Dedifferentiated amniotic fluid mesenchymal stem cell (primary cell): ENCODE measurements around the gene MAPT.

Experiments
- DNase-seq: peaks from one replicate; pipeline ENCODE4 v3.0.0-alpha.2; 2016; ENCODE audit errors: extremely low spot score

Gene MAPT

GRCh38 chr17:46028374-46028773 is 134.0 kb downstream of the MAPT start:
- DNase-seq: no peak

GRCh38 chr17:46028981-46029565 is 134.7 kb downstream of the MAPT start:
- no peak for DNase-seq

- DNase-seq: no peak
Measured at GRCh38 chr17:46029627-46030026, 135.3 kb downstream of the MAPT start.

- DNase-seq: no peak
Measured at GRCh38 chr17:46030752-46031151, 136.4 kb downstream of the MAPT start.

GRCh38 chr17:46031440-46031839 is 137.1 kb downstream of the MAPT start:
- DNase-seq: no peak

GRCh38 chr17:46031920-46032319 is 137.6 kb downstream of the MAPT start:
- DNase-seq: no peak

GRCh38 chr17:46032909-46033308 is 138.6 kb downstream of the MAPT start:
- DNase-seq: no peak

GRCh38 chr17:46033392-46033791 is 139.0 kb downstream of the MAPT start:
- DNase-seq: no peak

GRCh38 chr17:46035112-46035818 is 140.9 kb downstream of the MAPT start:
- no peak for DNase-seq

GRCh38 chr17:46036491-46036890 is 142.1 kb downstream of the MAPT start:
- DNase-seq: no peak

GRCh38 chr17:46037722-46038255 is 143.4 kb downstream of the MAPT start:
- DNase-seq: no peak

GRCh38 chr17:46038414-46038813 is 144.1 kb downstream of the MAPT start:
- DNase-seq: no peak

GRCh38 chr17:46038937-46039336 is 144.6 kb downstream of the MAPT start:
- DNase-seq: no peak

GRCh38 chr17:46039592-46040186 is 145.3 kb downstream of the MAPT start:
- no peak for DNase-seq

- DNase-seq: no peak
Measured at GRCh38 chr17:46042246-46042645, 147.9 kb downstream of the MAPT start.

- no peak for DNase-seq
Measured at GRCh38 chr17:46042925-46043324, 148.6 kb downstream of the MAPT start.

- no peak for DNase-seq
Measured at GRCh38 chr17:46043606-46044005, 149.3 kb downstream of the MAPT start.

GRCh38 chr17:46044286-46044928 is 150.1 kb downstream of the MAPT start:
- DNase-seq: peak; percentile 96

- DNase-seq: no peak
Measured at GRCh38 chr17:46044989-46045388, 150.6 kb downstream of the MAPT start.

GRCh38 chr17:46045639-46046038 is 151.3 kb downstream of the MAPT start:
- DNase-seq: no peak

GRCh38 chr17:46046957-46047356 is 152.6 kb downstream of the MAPT start:
- DNase-seq: no peak

- DNase-seq: no peak
Measured at GRCh38 chr17:46047398-46047797, 153.0 kb downstream of the MAPT start.

- DNase-seq: no peak
Measured at GRCh38 chr17:46047856-46048255, 153.5 kb downstream of the MAPT start.
